Astrocyte (in vitro differentiated cells and primary cell): ENCODE data around the gene MCTP1. TPM values are rescaled to one million over a fixed set of nuclear protein-coding genes. Genes with fewer than 3 reads are reported as not detected.

Experiments
- DNase-seq: peaks from one replicate; pipeline ENCODE4 v3.0.0-alpha.2; 2010; ENCODE audit warnings: low read depth
- FAIRE-seq: peaks from 2 replicates; lab custom pipeline; 2011; peaks lifted over from hg19 to GRCh38; lab: Jason Lieb, UNC
- H2AFZ ChIP-seq: 2 replicates; pipeline ENCODE4 v1.6.0; 2012; ENCODE audit warnings: low read depth, low read length, inconsistent platforms
- H3K27ac ChIP-seq: 2 replicates; pipeline ENCODE4 v1.5.1; 2011; ENCODE audit warnings: low read depth, low read length, inconsistent platforms
- H3K27me3 ChIP-seq: 2 replicates; pipeline ENCODE4 v1.6.0; 2011; ENCODE audit warnings: low read length, inconsistent platforms; ENCODE audit not compliant: insufficient read depth
- H3K36me3 ChIP-seq: 2 replicates; pipeline ENCODE4 v1.5.1; 2011; ENCODE audit warnings: low read length, inconsistent platforms; ENCODE audit not compliant: insufficient read depth
- H3K4me1 ChIP-seq: 2 replicates; pipeline ENCODE4 v1.5.1; 2011; ENCODE audit warnings: low read length, inconsistent platforms; ENCODE audit not compliant: insufficient read depth
- H3K4me2 ChIP-seq: 2 replicates; pipeline ENCODE4 v1.6.0; 2012; ENCODE audit warnings: low read length, inconsistent platforms
- H3K4me3 ChIP-seq: 2 replicates; pipeline ENCODE4 v1.5.1; 2011; ENCODE audit warnings: low read depth, mild to moderate bottlenecking, low read length, inconsistent platforms; ENCODE audit not compliant: insufficient read depth
- H3K79me2 ChIP-seq: 2 replicates; pipeline ENCODE4 v1.6.0; 2012; ENCODE audit warnings: mild to moderate bottlenecking, low read length, inconsistent platforms; ENCODE audit not compliant: insufficient read depth
- H3K9ac ChIP-seq: 2 replicates; pipeline ENCODE4 v1.6.0; 2012; ENCODE audit warnings: mild to moderate bottlenecking, low read length, inconsistent platforms
- H3K9me3 ChIP-seq: 2 replicates; pipeline ENCODE4 v1.5.1; 2012; ENCODE audit warnings: low read depth, mild to moderate bottlenecking, low read length, inconsistent platforms; ENCODE audit not compliant: insufficient read depth
- H4K20me1 ChIP-seq: 2 replicates; pipeline ENCODE4 v1.6.0; 2012; ENCODE audit warnings: low read length, inconsistent platforms; ENCODE audit not compliant: insufficient read depth
- H3K27ac Mint-ChIP-seq: one replicate; pipeline ENCODE4 v1.8.0; 2021; ENCODE audit warnings: mild to moderate bottlenecking, mixed read lengths; ENCODE audit not compliant: unreplicated experiment
- H3K27me3 Mint-ChIP-seq: one replicate; pipeline ENCODE4 v1.8.0; 2021; ENCODE audit warnings: low read depth, mixed read lengths; ENCODE audit not compliant: unreplicated experiment
- H3K36me3 Mint-ChIP-seq: one replicate; pipeline ENCODE4 v1.8.0; 2021; ENCODE audit warnings: low read depth, mixed read lengths; ENCODE audit not compliant: unreplicated experiment
- H3K4me1 Mint-ChIP-seq: one replicate; pipeline ENCODE4 v1.8.0; 2021; ENCODE audit warnings: low read depth, mixed read lengths; ENCODE audit not compliant: unreplicated experiment
- H3K4me3 Mint-ChIP-seq: one replicate; pipeline ENCODE4 v1.8.0; 2021; ENCODE audit warnings: mild to moderate bottlenecking, moderate library complexity, mixed read lengths; ENCODE audit not compliant: unreplicated experiment
- H3K9me3 Mint-ChIP-seq: one replicate; pipeline ENCODE4 v1.8.0; 2021; ENCODE audit warnings: mild to moderate bottlenecking, mixed read lengths; ENCODE audit not compliant: unreplicated experiment
- CTCF ChIP-seq: IDR thresholded peaks from 2 replicates; pipeline ENCODE4 v1.5.1; 2011; ENCODE audit warnings: low read depth, mild to moderate bottlenecking, inconsistent platforms, low read length, moderate library complexity; ENCODE audit not compliant: insufficient read depth
- EZH2 ChIP-seq: IDR thresholded peaks from 2 replicates; pipeline ENCODE4 v1.6.1; 2012; ENCODE audit warnings: mild to moderate bottlenecking, low read length, inconsistent platforms; ENCODE audit not compliant: insufficient read depth
- total RNA-seq: library from RNA; stranded (reverse); gene quantifications from 2 replicates; pipeline ENCODE4 v1.2.1, GENCODE V29; 2021

MCTP1 gene
- total RNA-seq, 1 donor from 2014 or later, result 40.6 TPM

- no peaks in the 10 kb centered on the region for H3K27me3 ChIP-seq
- H3K9me3 ChIP-seq, result no peaks in the 10 kb centered on the region
- H3K36me3 ChIP-seq, result no peaks in the 10 kb centered on the region
- no peak overlapping the region for H3K9ac ChIP-seq
- H3K4me3 ChIP-seq, result no peak overlapping the region
- TF ChIP-seq EZH2 (no peak), CTCF (no peak)
- no peaks in the 10 kb centered on the region for H3K36me3 Mint-ChIP-seq
- FAIRE-seq (no peak), DNase-seq (no peak)
- no peaks in the 10 kb centered on the region for H3K4me1 ChIP-seq
- H3K27ac ChIP-seq, result no peak overlapping the region
- H4K20me1 ChIP-seq, result no peaks in the 10 kb centered on the region
- H3K4me3 Mint-ChIP-seq, result no peak overlapping the region
- peaks cover 8% of the 10 kb centered on the region for H3K4me1 Mint-ChIP-seq
- no peaks in the 10 kb centered on the region for H3K79me2 ChIP-seq
- no peak overlapping the region for H3K4me2 ChIP-seq
- H3K27ac Mint-ChIP-seq, result no peak overlapping the region
- no peak overlapping the region for H2AFZ ChIP-seq
- no peaks in the 10 kb centered on the region for H3K9me3 Mint-ChIP-seq
- no peaks in the 10 kb centered on the region for H3K27me3 Mint-ChIP-seq
Observed at GRCh38 chr5:94699562-94699961, 585.3 kb downstream of the MCTP1 start.

GRCh38 chr5:94698197-94698596, 586.7 kb downstream of the MCTP1 start:
- Mint-ChIP-seq H3K4me1 (peaks cover 12% of the 10 kb centered on the region), H3K9me3 (no peaks in the 10 kb centered on the region), H3K27me3 (no peaks in the 10 kb centered on the region), H3K36me3 (no peaks in the 10 kb centered on the region), H3K27ac (no peak overlapping the region), H3K4me3 (no peak overlapping the region)
- no peak overlapping the region for H3K4me2 ChIP-seq
- no peak overlapping the region for H3K9ac ChIP-seq
- FAIRE-seq (no peak), DNase-seq (no peak)
- no peaks in the 10 kb centered on the region for H3K9me3 ChIP-seq
- no peaks in the 10 kb centered on the region for H3K27me3 ChIP-seq
- H3K27ac ChIP-seq, result no peak overlapping the region
- H3K4me3 ChIP-seq, result no peak overlapping the region
- H3K4me1 ChIP-seq, result no peaks in the 10 kb centered on the region
- H2AFZ ChIP-seq, result no peak overlapping the region
- no peaks in the 10 kb centered on the region for H4K20me1 ChIP-seq
- TF ChIP-seq CTCF (no peak), EZH2 (no peak)
- H3K79me2 ChIP-seq, result no peaks in the 10 kb centered on the region
- H3K36me3 ChIP-seq, result no peaks in the 10 kb centered on the region

GRCh38 chr5:94694671-94695070, 590.2 kb downstream of the MCTP1 start:
- Histone ChIP-seq H3K4me2 (no peak overlapping the region), H2AFZ (no peak overlapping the region), H3K27me3 (no peaks in the 10 kb centered on the region), H3K79me2 (no peaks in the 10 kb centered on the region), H3K9me3 (no peaks in the 10 kb centered on the region), H3K4me1 (peaks cover 11% of the 10 kb centered on the region), H3K36me3 (no peaks in the 10 kb centered on the region), H3K4me3 (no peak overlapping the region), H3K9ac (no peak overlapping the region), H3K27ac (no peak overlapping the region), H4K20me1 (no peaks in the 10 kb centered on the region)
- TF ChIP-seq EZH2, result no peak
- TF ChIP-seq CTCF, result no peak
- no peak overlapping the region for H3K4me3 Mint-ChIP-seq
- H3K27me3 Mint-ChIP-seq, result no peaks in the 10 kb centered on the region
- H3K36me3 Mint-ChIP-seq, result no peaks in the 10 kb centered on the region
- H3K4me1 Mint-ChIP-seq, result peaks cover 18% of the 10 kb centered on the region
- FAIRE-seq (peak; percentile 29), DNase-seq (no peak)
- H3K27ac Mint-ChIP-seq, result no peak overlapping the region
- no peaks in the 10 kb centered on the region for H3K9me3 Mint-ChIP-seq
